PC-3 (cell line): ENCODE results near the gene PLD1.

Source experiments
- CTCF ChIP-seq: fragments of 300-600 bp; sonication (generic); conservative IDR thresholded peaks from 2 replicates; pipeline ENCODE4 v1.5.1; 2017; ENCODE audit warnings: antibody characterized with exemption, low read depth, mild to moderate bottlenecking, low read length
- EZH2 ChIP-seq: fragments of 300-600 bp; sonication (generic); IDR thresholded peaks from one replicate; pipeline ENCODE4 v1.6.1; 2017; ENCODE audit warnings: antibody characterized with exemption, mild to moderate bottlenecking, low read length; ENCODE audit not compliant: unreplicated experiment

GRCh38 chr3:171834461-171834801 lies 24.1 kb upstream of the PLD1 start:
- TF ChIP-seq CTCF (no peak), EZH2 (no peak)
